Measurements from ENCODE around the gene SNX8.
"Not testable (repeated sequence)": the region's sequence is repeated elsewhere in the genome, so short reads cannot be mapped to it uniquely, and the experiment has no call there.

- TF ChIP-seq, protein P1, sequence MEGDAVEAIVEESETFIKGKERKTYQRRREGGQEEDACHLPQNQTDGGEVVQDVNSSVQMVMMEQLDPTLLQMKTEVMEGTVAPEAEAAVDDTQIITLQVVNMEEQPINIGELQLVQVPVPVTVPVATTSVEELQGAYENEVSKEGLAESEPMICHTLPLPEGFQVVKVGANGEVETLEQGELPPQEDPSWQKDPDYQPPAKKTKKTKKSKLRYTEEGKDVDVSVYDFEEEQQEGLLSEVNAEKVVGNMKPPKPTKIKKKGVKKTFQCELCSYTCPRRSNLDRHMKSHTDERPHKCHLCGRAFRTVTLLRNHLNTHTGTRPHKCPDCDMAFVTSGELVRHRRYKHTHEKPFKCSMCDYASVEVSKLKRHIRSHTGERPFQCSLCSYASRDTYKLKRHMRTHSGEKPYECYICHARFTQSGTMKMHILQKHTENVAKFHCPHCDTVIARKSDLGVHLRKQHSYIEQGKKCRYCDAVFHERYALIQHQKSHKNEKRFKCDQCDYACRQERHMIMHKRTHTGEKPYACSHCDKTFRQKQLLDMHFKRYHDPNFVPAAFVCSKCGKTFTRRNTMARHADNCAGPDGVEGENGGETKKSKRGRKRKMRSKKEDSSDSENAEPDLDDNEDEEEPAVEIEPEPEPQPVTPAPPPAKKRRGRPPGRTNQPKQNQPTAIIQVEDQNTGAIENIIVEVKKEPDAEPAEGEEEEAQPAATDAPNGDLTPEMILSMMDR (IDR thresholded peaks at IDR 0.05) = not testable (repeated sequence)
- not testable (repeated sequence) for TF ChIP-seq POLR2AphosphoS5, POLR2A (IDR thresholded peaks at IDR 0.05)
These were observed 10.7 kb downstream of the SNX8 start for GRCh38 chr7:2303520-2303919.
